Stimulated activated effector memory CD8-positive, alpha-beta T cell treated with anti-CD3 and anti-CD28 coated beads, Interleukin-12 subunit alpha, Interleukin-12 subunit beta, amount 100 ng/mL, for 72 hours (primary cell): ENCODE measurements around the gene SDHAF1.
A peak's percentile ranks its signal among the peaks of the same experiment; 100 is the strongest.

ENCODE experiments used
- ATAC-seq: fragments of 150-1000 bp; cut with Tn5 transposase; 2 replicates; pipeline ENCODE4 v1.10.0; 2021
- DNase-seq, 2 donors: peaks; one replicate each; pipeline ENCODE4 v3.0.0; 2021 to 2022; ENCODE audit warnings: low spot score in 2 of 2
- H3K27ac Mint-ChIP-seq: one replicate; pipeline ENCODE4 v1.8.0; 2022; ENCODE audit warnings: mild to moderate bottlenecking, mixed read lengths
- H3K36me3 Mint-ChIP-seq: one replicate; pipeline ENCODE4 v1.8.0; 2022; ENCODE audit warnings: mild to moderate bottlenecking, mixed read lengths
- H3K4me1 Mint-ChIP-seq: one replicate; pipeline ENCODE4 v1.8.0; 2022; ENCODE audit warnings: mixed read lengths
- H3K4me3 Mint-ChIP-seq: one replicate; pipeline ENCODE4 v1.8.0; 2022; ENCODE audit warnings: mild to moderate bottlenecking, mixed read lengths
- H3K9me3 Mint-ChIP-seq: one replicate; pipeline ENCODE4 v1.8.0; 2022; ENCODE audit warnings: mixed read lengths

The SDHAF1 gene

GRCh38 chr19:36001605-36002004 lies 6.6 kb downstream of the SDHAF1 start:
- no peak overlapping the region for H3K4me3 Mint-ChIP-seq
- H3K36me3 Mint-ChIP-seq = peaks cover 38% of the 10 kb centered on the region
- DNase-seq (no peak), ATAC-seq (no peak)
- H3K27ac Mint-ChIP-seq = no peak overlapping the region
- peaks cover 31% of the 10 kb centered on the region for H3K4me1 Mint-ChIP-seq
- no peaks in the 10 kb centered on the region for H3K9me3 Mint-ChIP-seq

DNA sequence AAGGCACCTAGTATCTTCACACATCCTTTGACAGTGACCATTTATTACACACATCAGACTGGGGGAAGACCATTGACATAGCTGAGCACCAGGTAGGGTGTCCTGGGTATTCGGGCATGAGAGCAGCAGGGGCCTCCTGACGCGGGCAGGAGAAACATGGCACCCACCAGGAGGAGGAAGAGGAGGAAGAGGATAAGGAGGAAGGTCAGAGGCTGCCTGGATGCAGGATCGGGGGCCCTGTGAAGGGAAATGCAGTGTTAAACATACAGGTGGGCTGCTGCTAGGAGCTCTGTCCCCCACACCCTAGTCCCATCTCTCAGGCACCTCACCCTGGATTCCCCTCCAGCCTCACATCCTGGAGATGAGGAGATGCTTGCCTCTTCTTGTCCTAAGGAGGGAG lies 8.3 kb downstream of the SDHAF1 start:
- no peak overlapping the region for H3K27ac Mint-ChIP-seq
- H3K36me3 Mint-ChIP-seq = peaks cover 24% of the 10 kb centered on the region
- H3K4me1 Mint-ChIP-seq = peaks cover 19% of the 10 kb centered on the region
- no peak for ATAC-seq
- no peaks in the 10 kb centered on the region for H3K9me3 Mint-ChIP-seq
- H3K4me3 Mint-ChIP-seq = no peak overlapping the region
- no peak for DNase-seq

DNA sequence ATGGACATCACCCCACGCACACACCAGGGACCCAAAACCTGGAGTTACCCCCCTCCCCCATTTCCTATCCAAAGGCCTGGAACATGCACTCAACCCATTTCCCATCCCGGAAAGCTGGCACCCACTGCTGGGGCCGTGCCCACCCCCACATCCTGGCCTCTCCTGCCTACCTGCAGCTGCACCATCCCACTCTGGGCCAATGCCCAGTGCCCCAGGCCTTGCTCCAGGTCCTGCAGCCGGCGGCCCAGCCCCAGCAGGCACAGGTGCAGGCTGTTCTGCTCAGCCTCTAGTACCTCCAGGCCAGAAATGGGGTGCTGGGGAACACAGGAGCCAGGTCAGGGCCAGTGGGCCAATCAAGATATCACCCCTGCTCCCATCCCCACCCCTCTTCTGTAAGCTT lies 12.0 kb downstream of the SDHAF1 start:
- Mint-ChIP-seq H3K27ac (no peak overlapping the region), H3K9me3 (no peaks in the 10 kb centered on the region), H3K4me1 (peaks cover 28% of the 10 kb centered on the region), H3K36me3 (peaks cover 19% of the 10 kb centered on the region), H3K4me3 (no peak overlapping the region)
- DNase-seq = no peak
- no peak for ATAC-seq

- ATAC-seq (no peak), DNase-seq (no peak)
- H3K9me3 Mint-ChIP-seq = no peaks in the 10 kb centered on the region
- H3K36me3 Mint-ChIP-seq = peaks cover 13% of the 10 kb centered on the region
- peaks cover 37% of the 10 kb centered on the region for H3K4me1 Mint-ChIP-seq
- H3K4me3 Mint-ChIP-seq = peak within 1 kb of the TSS; percentile 47
- no peak within 1 kb of the TSS for H3K27ac Mint-ChIP-seq
These were observed 13.5 kb downstream of the SDHAF1 start, which contains the start of gene SYNE4 for GRCh38 chr19:36008336-36008978. TSS of gene SYNE4 (minus strand) at chr19:36008813. CDS start at chr19:36008681, 132 bp downstream.

- peak; percentile 41 to 68 for DNase-seq
- H3K4me3 Mint-ChIP-seq = peak overlapping the region; percentile 47
- H3K9me3 Mint-ChIP-seq = no peaks in the 10 kb centered on the region
- H3K36me3 Mint-ChIP-seq = peaks cover 18% of the 10 kb centered on the region
- H3K4me1 Mint-ChIP-seq = peaks cover 42% of the 10 kb centered on the region
- no peak overlapping the region for H3K27ac Mint-ChIP-seq
- ATAC-seq = peak; percentile 36
These were observed 14.2 kb downstream of the SDHAF1 start for GRCh38 chr19:36009220-36009619.

- ATAC-seq = no peak
- H3K36me3 Mint-ChIP-seq = peaks cover 24% of the 10 kb centered on the region
- H3K27ac Mint-ChIP-seq = no peak overlapping the region
- peaks cover 45% of the 10 kb centered on the region for H3K4me1 Mint-ChIP-seq
- H3K9me3 Mint-ChIP-seq = no peaks in the 10 kb centered on the region
- peak overlapping the region; percentile 47 for H3K4me3 Mint-ChIP-seq
- DNase-seq = no peak
These were observed 14.8 kb downstream of the SDHAF1 start for GRCh38 chr19:36009633-36010379.

GRCh38 chr19:36010402-36010801 lies 15.4 kb downstream of the SDHAF1 start:
- no peak overlapping the region for H3K4me3 Mint-ChIP-seq
- no peak for ATAC-seq
- peaks cover 51% of the 10 kb centered on the region for H3K4me1 Mint-ChIP-seq
- H3K9me3 Mint-ChIP-seq = no peaks in the 10 kb centered on the region
- no peak for DNase-seq
- no peak overlapping the region for H3K27ac Mint-ChIP-seq
- peaks cover 21% of the 10 kb centered on the region for H3K36me3 Mint-ChIP-seq

GRCh38 chr19:36013280-36014011 lies 18.5 kb downstream of the SDHAF1 start:
- H3K4me1 Mint-ChIP-seq = peaks cover 53% of the 10 kb centered on the region
- no peak for ATAC-seq

DNA sequence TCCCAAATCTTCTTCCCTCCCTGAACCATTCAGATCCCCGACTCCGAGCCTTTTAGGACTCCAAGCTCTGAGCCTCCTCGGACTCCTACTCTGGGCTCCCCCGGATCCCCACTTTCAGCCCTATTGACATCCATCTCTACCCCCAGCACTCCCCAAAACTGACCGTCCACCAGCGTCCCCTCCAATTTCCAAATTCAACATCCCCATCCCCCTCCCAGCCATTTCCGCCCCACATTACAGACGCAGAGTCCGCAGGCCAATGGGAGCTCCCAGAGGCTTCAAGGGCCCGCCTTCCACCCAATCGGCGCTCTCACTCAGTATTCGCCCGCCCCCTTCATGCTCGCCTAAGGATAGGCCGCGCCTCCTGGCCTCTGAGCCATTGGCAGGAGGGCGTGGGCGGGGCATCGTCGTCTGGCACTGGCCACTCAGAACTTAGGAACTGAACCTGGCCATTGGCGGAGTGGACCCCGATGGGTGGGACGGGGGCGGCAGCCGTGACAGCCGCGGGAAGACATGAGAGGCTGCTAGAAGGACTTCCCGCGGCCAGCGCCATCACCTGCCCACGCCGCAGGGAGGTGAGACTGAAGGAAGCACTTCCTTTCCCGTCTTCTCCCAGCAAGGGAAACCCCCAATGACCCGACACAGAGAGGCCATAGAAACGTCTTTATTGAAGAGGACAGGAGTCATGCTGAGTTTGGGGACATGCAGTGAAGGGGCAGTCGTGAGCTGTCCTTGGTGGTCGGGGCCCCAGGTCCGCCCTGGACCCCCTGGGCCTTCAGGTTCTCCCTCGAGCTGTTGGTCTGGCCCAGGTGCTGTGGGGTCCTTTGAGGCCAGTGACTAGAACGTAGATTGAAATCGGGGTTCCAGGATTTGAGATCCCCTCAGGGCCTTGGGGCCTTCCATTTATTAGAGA lies 19.3 kb downstream of the SDHAF1 start, which contains the start of gene ALKBH6:
ALKBH6 (minus strand) TSS at position 202 of the 913 bp plus-strand sequence. CDS start 816 bp downstream, outside the sequence.
- peak; percentile 96 for ATAC-seq
- H3K4me1 Mint-ChIP-seq = peaks cover 46% of the 10 kb centered on the region
- H3K4me3 Mint-ChIP-seq = peak within 1 kb of the TSS; percentile 99
- DNase-seq = peak; percentile 95 to 99
- peak within 1 kb of the TSS; percentile 99 for H3K27ac Mint-ChIP-seq
- H3K9me3 Mint-ChIP-seq = no peaks in the 10 kb centered on the region
- peaks cover 30% of the 10 kb centered on the region for H3K36me3 Mint-ChIP-seq

More at GRCh38 chr19:36013280-36014011, 18.5 kb downstream of the SDHAF1 start:
- DNase-seq = no peak
- peak overlapping the region; percentile 99 for H3K4me3 Mint-ChIP-seq
- H3K27ac Mint-ChIP-seq = peak overlapping the region; percentile 99
- H3K36me3 Mint-ChIP-seq = peaks cover 29% of the 10 kb centered on the region
- H3K9me3 Mint-ChIP-seq = no peaks in the 10 kb centered on the region

DNA sequence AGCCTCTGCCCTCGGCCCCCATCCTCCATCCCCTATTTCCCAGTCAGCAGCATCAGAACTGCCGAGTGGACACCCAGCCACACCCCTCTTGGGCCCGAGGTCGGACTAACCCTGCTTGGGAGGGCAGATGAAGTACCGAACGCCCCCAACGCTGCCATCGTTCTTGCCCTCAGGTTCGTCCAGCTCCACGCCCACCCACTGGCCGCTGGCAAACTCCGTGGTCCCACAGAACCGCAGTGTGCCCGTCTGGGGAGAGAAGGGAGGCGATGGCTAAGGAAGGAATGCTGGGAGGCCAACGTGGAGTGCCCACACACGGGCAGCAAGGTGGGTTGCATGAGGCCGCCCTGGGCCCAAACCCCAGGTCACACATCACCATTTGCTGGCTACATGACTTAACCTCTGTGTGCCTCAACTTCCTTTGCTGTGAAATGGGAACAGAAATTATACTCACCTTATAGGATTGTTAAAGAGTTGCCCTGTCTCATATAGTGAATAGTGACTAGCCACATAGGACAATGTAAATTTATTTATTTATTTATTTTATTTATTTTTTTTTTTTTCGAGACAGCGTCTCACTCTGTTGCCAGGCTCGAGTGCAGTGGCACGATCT lies 24.2 kb downstream of the SDHAF1 start:
- Mint-ChIP-seq H3K27ac (no peak overlapping the region), H3K4me3 (no peak overlapping the region), H3K4me1 (peaks cover 18% of the 10 kb centered on the region), H3K9me3 (no peaks in the 10 kb centered on the region), H3K36me3 (peaks cover 46% of the 10 kb centered on the region)
- ATAC-seq (no peak), DNase-seq (no peak)

- no peak overlapping the region for H3K4me3 Mint-ChIP-seq
- no peaks in the 10 kb centered on the region for H3K4me1 Mint-ChIP-seq
- DNase-seq (no peak), ATAC-seq (no peak)
- H3K9me3 Mint-ChIP-seq = no peaks in the 10 kb centered on the region
- H3K27ac Mint-ChIP-seq = peak overlapping the region; percentile 63
- peaks cover 31% of the 10 kb centered on the region for H3K36me3 Mint-ChIP-seq
These were observed 28.4 kb downstream of the SDHAF1 start for GRCh38 chr19:36023432-36023831.

DNA sequence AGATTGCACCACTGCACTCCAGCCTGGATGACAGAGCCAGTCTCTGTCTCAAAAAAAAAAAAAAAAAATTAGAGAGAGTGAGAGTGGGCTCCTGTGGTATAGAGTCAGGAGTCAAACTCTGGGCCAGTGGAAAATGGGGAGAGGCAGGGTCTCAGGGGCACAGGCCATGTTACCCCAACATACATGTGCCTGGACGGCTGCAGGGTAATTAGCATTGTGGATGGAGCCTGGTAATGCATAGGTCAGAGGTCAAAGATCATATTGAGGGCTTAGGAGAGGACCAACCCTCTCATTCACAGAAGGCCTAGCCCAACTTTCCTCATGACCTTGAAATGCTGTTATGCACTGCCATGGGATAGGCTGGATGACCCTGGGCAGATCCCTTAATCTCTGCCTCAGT lies 30.6 kb downstream of the SDHAF1 start:
- DNase-seq = no peak

GRCh38 chr19:36026091-36026876 lies 31.3 kb downstream of the SDHAF1 start:
- no peaks in the 10 kb centered on the region for H3K4me1 Mint-ChIP-seq
- H3K4me3 Mint-ChIP-seq = no peak overlapping the region
- no peak for DNase-seq
- peaks cover 43% of the 10 kb centered on the region for H3K36me3 Mint-ChIP-seq
- H3K27ac Mint-ChIP-seq = no peak overlapping the region
- ATAC-seq = no peak
- H3K9me3 Mint-ChIP-seq = no peaks in the 10 kb centered on the region

More for the DNA sequence above, 30.6 kb downstream of the SDHAF1 start:
- ATAC-seq = no peak
- Mint-ChIP-seq H3K9me3 (no peaks in the 10 kb centered on the region), H3K4me3 (no peak overlapping the region), H3K27ac (no peak overlapping the region), H3K4me1 (no peaks in the 10 kb centered on the region), H3K36me3 (peaks cover 47% of the 10 kb centered on the region)

- H3K9me3 Mint-ChIP-seq = no peaks in the 10 kb centered on the region
These were observed 32.7 kb downstream of the SDHAF1 start for GRCh38 chr19:36027696-36028095.

More at GRCh38 chr19:36027696-36028095, 32.7 kb downstream of the SDHAF1 start:
- H3K4me1 Mint-ChIP-seq = no peaks in the 10 kb centered on the region
- DNase-seq (no peak), ATAC-seq (no peak)
- H3K27ac Mint-ChIP-seq = no peak overlapping the region
- no peak overlapping the region for H3K4me3 Mint-ChIP-seq
- peaks cover 39% of the 10 kb centered on the region for H3K36me3 Mint-ChIP-seq
